NOMO-1 treated with dmso at 0.1 percent for 144 hours (cell line): ENCODE results near the gene ASCL5.

Source experiments
- DNase-seq: peaks from one replicate; lab custom pipeline; 2025; ENCODE audit not compliant: unreplicated experiment; lab: John Stamatoyannopoulos, UW

ASCL5 gene

DNA sequence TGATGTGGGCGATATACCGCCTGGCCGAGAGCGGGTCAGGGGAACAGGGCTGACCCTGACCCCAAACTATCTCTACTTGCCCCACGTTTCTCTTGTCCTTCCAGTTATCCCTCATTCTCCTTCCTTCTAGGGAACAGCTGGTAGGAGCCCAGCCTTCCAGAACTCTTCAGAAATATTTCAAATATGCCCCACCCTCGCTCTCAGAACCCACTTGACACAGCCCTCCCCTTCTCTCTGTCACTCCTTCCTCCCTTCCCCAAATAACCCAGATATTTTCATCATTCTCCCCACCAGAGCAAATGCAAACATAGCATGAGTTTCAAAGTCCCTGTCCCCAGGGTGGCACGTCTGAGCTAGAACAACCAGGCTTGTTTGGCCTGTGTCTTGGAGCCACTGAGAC is 15.8 kb downstream of the ASCL5 start:
- DNase-seq, result no peak

DNA sequence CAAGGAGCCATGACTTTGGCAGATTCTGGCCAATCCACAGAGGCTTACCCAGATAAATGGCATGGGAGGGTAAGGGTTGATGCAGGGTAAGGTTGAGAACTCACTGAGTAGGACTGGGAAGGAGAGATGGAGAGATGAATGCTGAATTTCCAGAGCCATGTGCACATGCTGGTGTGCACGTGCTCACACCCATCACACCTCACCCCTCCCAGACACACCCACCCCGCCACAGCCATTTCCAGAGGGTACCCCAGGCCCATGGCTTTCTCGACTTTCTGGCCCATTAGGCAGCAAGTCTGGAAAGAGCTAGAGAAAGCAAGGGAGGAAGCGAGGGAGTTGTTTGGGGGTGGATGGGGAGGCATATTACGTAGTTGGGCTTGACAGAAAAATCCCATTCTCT is 16.4 kb downstream of the ASCL5 start:
- DNase-seq, result no peak

DNA sequence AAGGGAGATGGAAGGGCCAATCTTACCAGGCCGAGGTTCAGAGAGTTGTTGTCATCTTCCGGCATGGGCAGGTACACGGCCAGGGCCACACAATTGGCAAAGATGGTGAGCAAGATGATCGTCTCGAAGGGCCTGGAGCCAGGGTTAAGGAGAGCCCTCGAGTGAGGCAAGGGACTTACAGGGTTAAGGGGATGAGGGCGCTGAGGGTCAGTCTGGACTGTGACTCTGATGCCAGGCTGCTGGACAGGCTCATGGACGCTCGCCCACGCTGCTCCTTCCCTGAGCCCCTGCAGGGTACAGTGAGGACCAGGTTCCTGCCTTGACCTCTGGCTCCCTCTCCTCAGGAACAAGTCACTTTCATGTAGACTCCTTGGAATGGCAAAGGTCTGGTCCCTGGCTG is 16.8 kb downstream of the ASCL5 start:
- no peak for DNase-seq

- DNase-seq, result no peak
Measured at GRCh38 chr1:201109651-201110050, 17.3 kb downstream of the ASCL5 start.

GRCh38 chr1:201108614-201109013 is 18.4 kb downstream of the ASCL5 start:
- DNase-seq, result no peak

DNA sequence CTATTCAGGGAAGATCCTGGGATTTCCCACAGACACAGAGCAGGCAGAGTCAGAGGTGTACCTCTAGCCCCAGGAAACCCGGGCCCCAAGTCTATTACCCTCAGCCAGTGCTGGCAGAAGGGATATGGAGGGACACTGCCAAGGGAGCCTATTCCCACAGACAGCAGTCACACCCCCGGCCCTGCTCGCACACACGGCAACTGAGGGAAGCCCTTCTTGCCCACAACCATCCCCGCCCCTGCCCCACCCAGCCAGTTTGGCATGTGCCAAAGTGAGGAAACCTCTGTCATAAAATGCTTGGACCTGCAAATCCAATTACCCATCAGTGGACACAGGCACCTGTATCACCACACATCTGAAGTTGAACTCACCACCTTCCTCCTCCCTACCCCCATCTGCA is 21.3 kb downstream of the ASCL5 start:
- DNase-seq, result no peak

GRCh38 chr1:201104141-201104540 is 22.8 kb downstream of the ASCL5 start:
- DNase-seq, result no peak

DNA sequence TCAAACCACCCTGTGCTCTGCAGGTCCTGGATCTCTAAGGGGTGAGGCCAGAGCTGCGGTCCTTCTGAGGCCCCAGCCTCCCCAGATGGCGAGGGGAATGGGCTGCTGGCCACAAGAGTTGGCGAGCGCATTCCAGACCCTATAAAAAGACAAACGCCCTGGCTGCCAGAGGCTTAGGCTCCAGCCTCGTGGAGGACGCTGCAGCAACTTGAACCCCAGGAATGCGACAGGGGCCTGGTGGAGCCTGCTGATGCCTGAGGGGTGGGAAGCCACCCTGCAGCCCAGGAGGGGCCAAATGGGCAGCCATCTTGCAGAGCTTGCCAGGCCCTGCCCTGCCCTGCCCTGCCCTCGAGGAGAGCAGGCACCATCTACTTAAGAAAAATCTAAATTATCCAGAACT is 23.3 kb downstream of the ASCL5 start:
- no peak for DNase-seq

- DNase-seq, result no peak
Measured at GRCh38 chr1:201100169-201100930, 26.6 kb downstream of the ASCL5 start.

- no peak for DNase-seq
Measured at GRCh38 chr1:201098992-201099677, 27.8 kb downstream of the ASCL5 start.

DNA sequence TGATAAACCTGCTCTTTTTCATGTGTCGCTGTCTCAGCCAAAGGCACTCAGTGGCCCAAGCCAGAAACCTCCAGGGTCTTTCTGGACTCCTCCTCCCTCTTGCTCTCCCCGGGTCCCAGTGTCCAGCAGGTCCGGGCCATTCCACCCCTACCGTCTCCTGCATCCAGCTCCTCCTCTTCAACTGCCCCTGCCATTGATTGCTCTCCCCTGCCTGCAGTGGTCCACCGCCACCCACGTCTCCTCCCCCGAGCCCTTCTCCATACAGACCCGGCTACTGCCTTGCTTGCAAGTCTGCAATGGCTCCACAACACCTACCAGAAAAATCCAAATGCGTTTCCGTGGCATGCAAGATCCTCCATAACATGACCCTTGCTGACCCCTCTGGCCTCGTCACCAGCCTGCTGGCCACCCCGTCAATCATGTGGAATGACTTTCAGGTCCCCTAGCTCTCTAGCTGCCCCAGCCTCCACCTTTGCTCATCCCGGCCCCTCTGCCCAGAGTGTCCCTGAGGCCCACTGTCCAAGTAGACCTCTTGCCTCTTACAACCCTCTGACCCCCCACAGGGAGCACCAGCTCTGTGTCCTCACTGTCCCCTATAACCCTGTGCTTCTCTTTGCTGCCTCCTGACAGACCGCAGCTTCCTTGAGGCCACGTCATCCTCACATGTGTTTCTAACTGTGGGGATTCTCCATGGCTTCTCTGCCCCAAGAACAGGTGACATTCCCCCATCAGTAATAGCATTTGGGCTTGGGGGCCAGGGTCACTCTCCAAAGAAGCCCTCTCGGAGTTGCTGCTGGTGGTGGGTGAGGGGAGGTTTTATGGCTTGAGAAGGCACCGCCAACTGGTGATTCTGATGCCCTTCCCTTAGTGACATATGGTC is 29.8 kb downstream of the ASCL5 start:
- no peak for DNase-seq

GRCh38 chr1:201096041-201096461 is 30.9 kb downstream of the ASCL5 start:
- DNase-seq, result no peak

DNA sequence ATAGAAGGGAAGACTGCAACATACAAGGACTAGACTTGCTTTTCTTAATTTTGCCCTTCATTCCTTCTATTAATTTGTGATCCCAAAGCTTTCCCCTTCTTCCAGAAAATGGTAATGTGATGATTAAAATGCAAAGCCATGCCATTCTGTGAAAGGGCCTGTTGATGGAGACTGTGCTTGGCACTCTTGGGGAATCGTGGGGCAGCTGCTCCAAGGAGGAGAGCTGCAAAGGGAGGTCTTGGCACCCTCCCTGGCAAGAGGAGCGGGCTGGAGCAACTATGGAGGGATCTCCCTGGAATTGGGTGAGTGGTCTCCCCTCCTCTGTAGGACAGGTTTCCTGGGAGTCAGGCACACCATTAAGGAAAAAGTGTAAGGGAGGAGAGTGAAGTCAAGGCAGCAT is 31.4 kb downstream of the ASCL5 start:
- no peak for DNase-seq

DNA sequence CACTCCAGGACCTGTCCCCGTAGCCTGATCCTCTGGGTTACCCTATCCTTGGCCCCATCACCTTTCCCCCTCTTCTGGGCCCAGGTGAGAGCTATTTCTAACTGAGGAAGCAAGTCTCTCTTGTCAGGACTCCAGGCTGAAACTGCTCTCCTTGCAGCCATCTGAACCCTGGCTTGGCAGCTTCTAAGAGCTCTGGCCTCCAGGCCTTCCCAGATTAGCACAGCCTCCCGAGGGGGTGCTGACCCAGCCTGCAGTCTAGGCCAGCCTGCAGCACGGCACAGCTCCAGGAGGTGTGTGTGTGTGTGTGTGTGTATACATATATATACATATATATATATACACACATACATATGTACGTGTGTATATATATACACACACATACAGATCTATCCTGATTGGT is 32.2 kb downstream of the ASCL5 start:
- no peak for DNase-seq

- no peak for DNase-seq
Measured at GRCh38 chr1:201093962-201094361, 33.0 kb downstream of the ASCL5 start.

DNA sequence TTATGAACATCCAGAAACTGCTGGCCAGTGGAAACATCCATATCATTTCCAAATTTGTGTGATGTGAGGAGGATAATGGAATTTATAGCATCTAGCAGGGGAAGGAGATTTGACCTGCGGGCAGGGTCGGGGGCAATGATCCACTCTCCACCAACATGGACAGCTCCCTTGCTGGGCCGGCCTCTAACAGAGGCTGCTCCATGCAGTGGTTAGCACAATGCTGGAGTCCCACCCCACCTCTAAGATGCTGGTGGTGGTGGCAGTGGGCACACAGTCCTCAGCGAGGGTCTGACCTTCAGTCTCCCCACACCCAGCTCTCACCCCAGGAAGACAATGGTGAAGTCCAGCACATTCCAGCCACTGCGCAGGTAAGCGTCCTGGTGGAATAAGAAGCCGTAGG is 33.4 kb downstream of the ASCL5 start:
- no peak for DNase-seq

DNA sequence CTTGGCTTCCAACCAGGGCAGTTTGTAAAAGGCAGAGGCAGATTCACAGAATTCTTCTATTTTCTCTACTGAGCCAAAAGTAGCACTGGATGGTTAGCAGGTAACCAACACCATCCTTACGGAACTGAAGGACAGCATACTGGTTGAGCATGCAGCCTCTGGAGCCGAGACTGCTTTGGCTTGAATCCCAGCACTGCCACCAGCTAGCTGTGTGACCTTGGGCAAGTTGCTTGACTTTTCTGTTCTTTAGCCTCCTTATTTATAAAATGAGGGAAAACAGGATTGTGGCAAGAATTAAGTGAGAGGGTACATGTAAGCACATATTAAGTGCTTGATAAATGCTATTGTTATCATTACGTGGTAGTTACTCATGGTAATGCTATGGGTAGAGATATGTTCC is 34.2 kb downstream of the ASCL5 start:
- DNase-seq, result no peak

DNA sequence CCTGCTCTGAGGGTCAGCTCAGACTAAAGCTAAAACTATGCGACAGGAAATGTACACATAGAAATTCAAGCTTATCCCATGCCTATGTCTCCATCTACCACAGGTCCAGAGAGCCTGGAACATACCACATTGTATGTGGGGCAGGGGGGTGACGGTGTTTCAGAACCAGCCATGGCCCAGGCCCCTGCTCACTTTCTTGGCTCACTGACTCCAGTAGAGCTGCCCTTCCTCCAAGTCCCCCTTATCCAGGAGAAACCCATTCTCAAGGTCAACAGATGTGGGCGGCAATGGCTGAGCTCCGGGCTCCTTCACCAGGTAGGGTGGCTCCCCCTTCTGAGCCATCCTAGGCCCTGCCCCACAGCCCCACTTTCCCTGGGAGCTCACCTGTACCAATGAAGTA is 35.7 kb downstream of the ASCL5 start:
- DNase-seq, result no peak

DNA sequence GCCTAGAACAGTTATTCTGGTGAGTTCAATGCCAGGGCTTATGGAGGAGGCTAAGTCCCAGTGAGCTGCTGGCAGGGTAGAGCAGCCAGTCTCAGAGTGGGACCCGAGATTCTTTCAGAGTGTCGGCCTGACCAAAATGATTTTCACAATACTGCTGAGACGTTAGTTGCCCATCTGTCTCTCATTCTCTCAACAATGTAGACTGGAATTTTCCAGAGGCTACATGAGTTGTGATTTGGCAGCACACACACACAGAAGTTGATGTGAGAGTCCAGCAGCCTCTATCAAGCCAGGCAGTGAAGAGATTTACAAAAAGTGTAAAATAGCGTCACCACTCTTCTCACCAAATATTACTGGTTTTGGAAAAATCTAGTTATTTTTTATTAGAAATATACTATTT is 36.4 kb downstream of the ASCL5 start:
- DNase-seq, result no peak

DNA sequence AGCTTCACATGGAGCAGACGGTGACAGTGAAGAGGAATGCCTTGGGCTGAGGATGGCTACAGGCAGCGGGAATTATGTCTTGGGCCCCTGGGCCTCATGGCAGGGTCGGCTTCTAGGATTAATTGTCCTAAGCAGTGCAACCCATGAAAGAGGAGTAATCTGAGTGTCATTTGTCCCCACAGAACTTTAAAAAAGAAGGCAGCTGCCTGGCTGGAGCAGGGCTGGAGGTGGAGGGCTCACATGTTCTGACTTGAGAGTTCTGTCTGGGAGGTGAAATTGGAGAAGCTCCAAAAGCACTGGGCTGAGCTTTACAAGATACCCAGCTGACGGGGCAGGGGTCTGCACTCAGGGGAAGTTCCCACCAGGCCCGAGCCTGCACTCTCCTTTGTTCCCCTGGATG is 37.4 kb downstream of the ASCL5 start:
- DNase-seq, result no peak

DNA sequence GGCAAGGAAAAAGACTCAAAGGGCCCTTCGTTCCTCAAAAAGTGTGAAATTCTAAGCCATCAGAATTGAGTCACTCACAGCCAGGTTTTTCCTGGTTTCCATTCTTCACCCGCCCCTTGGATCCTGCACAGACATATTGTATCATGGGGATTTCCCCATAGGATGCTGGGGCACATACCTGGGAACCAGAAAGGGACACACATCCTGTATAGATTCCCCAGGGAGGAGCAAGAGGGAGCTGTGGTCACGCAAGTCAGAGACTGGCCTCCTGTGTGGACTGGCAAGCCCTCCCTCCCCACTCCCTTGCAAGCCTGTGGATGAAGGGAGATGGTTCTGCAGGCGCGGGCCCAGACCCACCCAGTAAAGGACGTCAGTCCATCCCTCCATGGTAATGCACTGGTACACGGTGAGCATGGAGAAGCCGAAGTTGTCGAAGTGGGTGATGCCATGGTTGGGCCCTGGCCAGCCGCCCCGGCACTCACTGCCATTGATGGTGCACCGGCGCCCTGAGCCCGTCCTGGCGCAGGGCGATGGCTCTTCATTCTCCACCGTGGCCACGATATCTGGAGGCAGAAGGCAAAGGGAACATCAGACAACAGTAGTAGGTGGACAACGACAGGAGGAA is 38.0 kb downstream of the ASCL5 start:
- no peak for DNase-seq
